Stimulated activated CD4-positive, alpha-beta T cell treated with anti-CD3 and anti-CD28 coated beads, Interleukin-4, amount 100 ng/mL, for 4 hours (primary cell): ENCODE results near the gene PSTPIP1.
A peak's percentile ranks its signal among the peaks of the same experiment; 100 is the strongest.

Experiments used
- DNase-seq, 2 experiments: peaks; one replicate each; pipeline ENCODE4 v3.0.0-alpha.2; 2020

Gene PSTPIP1

DNA sequence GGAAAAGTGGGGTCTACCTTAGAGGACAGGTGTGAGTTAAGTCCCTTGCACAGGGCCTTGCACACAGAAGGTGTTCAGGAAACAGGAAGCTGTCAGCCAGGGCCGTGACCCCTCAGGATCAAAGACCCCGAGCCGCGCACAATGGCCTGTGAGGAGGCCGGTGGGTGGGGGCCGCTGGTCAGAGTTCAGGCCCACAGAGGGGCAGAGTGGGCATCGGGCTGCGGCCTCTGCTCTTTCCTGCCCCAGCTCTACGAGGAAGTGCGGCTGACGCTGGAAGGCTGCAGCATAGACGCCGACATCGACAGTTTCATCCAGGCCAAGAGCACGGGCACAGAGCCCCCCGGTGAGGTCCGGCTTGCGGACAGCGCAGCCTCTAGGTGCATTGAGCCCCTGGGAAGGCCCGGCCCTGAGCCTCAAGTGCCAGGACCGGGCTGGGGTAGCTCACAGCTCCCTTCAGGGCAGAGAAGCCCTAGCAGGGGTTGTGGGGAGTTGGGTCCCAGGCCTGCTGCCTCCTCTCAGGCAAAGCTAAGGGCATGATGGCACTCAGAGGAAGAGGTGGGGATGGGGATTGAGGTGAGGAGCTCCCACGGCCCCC lies 37.2 kb downstream of the PSTPIP1 start:
- peak in 1 of 2 experiments; percentile 1 for DNase-seq

- peak in 1 of 2 experiments; percentile 1 for DNase-seq
These were observed 37.9 kb downstream of the PSTPIP1 start for GRCh38 chr15:77032647-77033416.

- DNase-seq = no peak
These were observed 38.4 kb downstream of the PSTPIP1 start for GRCh38 chr15:77033417-77033728.

DNA sequence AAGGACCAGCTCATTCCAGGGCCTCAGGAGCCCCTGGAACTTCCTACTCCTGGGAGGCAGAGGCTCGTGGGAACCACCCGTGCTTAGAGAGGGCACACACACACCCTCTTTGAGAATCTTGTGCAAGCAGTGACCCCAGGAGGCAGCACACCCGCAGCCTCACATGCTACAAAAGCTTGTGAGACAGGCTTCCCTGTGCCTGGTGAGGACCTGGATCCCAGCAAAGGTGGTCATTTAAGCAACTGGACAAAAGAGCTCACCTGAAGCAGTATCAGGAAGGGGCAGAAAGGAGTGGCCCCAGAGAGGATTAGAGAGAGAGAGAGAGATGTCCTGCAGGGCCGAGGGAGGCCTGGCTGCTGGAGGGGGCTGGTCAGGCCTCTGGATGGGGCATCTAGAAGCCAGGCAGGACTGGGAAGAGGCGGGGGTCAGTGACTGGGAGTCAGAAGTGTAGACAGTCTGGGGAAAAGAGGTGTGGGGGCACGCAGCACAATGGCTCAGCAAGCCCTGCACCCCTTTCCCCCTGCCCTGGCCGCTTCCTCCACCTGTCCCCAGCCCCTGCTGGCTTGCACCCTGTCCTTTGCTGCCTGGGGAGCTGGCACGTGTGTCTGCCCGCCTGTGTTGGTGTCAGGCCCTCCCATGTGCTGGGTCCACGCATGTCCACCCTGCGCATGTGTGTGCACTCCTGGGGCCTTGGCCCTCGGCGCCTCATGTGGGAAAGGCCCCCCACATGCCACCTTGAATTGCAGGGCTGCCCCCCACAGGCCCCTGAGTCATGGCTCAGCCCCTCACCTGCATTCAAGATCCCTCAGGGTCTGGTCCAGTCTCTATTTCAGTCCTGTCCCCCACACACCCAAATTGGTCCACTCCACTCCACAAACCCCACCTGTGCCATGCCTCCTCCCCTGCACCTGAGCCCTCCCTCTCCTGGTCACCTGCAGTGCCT lies 39.1 kb downstream of the PSTPIP1 start:
- DNase-seq = no peak

GRCh38 chr15:77034695-77035489 lies 40.0 kb downstream of the PSTPIP1 start:
- peak; percentile 16 to 38 for DNase-seq

DNA sequence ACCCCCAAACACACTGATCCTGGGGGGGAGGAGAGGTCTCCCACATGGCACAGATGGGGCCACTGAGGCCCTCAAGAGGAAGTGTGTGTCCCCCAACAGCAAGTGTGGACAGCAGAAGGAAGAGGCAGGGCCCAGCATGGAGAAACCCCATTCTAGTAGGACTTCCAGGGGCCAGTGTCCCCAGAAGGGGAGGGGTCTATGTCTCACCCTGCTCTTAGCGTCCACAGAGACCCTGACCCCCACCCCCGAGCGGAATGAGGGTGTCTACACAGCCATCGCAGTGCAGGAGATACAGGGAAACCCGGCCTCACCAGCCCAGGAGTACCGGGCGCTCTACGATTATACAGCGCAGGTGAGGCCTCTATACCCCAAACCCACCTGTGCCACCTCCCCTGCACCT lies 40.7 kb downstream of the PSTPIP1 start:
- peak in 1 of 2 experiments; percentile 0 for DNase-seq

DNA sequence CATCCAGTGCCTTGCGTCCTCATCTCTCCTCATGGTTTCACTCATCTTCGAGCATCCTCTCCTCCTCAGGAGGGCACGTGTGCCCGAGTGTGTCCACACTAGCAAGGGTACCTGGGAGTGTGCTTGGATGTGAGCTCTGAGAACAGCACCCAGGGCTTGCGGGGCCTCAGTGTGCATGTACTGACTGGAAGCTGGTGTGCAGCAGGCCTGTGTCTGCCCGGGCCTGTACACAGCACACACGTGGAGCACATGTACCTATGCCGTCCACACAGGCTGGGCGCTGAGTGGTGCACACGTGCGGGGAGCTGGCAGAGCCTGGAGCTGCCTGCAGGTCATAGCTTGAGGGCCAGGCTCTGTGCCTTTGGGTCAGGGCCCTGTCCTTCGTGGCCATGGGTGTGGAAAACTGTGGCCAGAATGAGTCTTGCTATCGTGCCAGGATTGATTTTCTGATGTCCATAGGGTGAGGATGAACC lies 41.1 kb downstream of the PSTPIP1 start:
- no peak for DNase-seq

GRCh38 chr15:77036537-77037387 lies 41.8 kb downstream of the PSTPIP1 start:
- peak in 1 of 2 experiments; percentile 1 for DNase-seq

DNA sequence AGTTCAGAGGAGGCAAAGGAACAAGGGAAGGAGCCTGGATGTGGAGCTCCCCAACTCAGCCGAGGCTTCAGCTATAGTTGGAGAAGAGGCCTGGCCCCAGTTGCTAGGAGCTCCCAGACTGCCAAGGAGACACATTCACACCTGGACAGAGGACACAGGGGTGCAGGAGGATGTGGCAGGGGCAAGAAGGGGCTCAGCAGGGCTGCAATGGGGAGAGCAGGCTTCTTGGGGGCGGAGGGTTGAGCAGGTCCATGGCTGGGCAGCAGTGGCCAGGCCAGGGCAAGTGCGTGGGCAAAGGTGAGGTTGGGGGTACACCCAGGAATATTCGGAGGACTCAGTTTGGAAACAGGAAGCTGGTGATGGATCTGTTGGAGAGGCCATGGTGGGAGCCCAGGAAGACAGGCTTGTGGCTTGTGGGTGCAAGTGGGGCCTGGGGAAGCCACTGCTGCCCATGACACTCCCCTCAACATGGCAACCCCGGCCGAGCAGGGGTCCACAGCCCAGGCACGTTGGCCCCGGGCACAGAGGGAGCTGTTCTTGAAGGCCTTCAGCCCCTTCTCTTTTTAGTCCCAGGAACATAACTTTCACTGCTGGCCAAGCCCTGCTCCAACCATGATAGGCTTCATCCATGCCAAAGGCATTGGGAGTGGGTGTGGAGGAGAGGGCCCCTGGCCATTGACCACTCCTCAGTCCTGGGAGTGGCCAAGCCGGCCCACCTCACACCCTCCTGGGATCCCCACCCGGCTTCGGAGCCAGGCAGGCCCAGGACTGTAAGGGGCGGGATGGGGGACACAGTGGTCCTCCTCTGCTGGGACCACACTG lies 42.7 kb downstream of the PSTPIP1 start:
- peak in 1 of 2 experiments; percentile 0 for DNase-seq

GRCh38 chr15:77038312-77039216 lies 43.6 kb downstream of the PSTPIP1 start:
- no peak for DNase-seq

DNA sequence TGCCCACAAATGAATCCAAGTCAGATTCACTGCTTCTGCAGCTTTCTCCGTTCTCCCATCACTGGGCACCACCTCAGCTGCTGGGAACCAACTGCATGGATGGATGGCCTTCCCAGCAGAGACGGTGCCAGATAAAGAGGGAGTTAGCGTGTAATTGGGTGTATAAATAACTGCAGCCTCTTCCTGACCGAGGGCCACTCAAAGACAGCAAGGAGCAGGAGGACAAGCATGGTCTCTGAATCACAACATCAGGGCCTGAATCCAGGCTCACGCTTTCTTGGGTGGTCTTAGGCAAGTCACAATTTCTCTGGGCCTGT lies 44.2 kb downstream of the PSTPIP1 start:
- DNase-seq = no peak

DNA sequence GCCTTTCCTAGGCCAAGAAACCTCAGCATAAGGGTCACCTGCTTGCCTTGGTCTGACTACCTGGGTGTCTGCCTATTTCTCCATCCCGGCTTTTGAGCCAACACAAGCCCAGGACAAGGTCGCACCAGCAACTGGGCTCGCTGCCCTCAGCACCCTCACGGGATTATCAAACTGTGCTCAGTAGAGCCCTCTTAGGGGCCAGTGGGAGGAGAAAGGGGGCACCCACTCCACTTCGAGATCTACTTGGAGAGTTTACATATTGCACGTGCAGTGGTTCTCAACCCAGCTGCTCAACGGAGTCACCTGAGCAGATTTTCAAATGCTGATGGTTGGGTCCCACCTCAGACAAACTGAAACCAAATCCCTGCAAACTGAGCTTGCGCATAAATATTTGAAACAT lies 44.9 kb downstream of the PSTPIP1 start:
- DNase-seq = no peak

GRCh38 chr15:77040673-77041072 lies 45.7 kb downstream of the PSTPIP1 start:
- DNase-seq = peak in 1 of 2 experiments; percentile 0

DNA sequence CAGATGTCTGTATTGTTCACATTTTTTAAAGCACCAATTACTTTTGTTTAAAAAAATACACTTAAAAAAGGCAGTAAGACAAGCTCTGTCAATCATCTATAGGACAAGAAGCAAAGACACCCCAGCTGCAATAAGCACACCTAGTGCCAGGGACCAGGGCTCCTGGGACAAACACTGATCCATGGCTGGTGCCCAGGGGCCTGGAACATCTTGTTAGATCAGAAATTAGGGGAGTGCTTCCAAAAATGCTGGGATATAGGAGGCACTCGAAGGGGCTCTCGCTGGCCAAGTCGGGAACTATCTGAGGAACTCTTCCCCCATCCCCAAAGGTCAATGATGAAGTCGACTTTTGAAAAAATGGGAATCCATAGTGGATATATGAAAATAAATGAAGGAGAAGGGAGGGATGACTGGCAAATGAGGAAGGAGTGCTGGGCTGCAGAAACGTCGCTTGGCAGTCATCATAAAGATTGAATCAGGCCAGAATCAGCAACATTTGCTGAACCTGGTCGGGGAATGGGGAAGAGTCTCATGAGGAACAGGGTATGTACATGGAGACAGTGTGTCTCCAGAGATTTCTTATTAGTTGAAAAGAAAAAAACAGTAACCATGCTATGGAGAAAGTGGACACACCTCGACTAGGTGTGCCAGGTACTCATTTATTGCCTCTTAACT lies 47.5 kb downstream of the PSTPIP1 start:
- DNase-seq = no peak

DNA sequence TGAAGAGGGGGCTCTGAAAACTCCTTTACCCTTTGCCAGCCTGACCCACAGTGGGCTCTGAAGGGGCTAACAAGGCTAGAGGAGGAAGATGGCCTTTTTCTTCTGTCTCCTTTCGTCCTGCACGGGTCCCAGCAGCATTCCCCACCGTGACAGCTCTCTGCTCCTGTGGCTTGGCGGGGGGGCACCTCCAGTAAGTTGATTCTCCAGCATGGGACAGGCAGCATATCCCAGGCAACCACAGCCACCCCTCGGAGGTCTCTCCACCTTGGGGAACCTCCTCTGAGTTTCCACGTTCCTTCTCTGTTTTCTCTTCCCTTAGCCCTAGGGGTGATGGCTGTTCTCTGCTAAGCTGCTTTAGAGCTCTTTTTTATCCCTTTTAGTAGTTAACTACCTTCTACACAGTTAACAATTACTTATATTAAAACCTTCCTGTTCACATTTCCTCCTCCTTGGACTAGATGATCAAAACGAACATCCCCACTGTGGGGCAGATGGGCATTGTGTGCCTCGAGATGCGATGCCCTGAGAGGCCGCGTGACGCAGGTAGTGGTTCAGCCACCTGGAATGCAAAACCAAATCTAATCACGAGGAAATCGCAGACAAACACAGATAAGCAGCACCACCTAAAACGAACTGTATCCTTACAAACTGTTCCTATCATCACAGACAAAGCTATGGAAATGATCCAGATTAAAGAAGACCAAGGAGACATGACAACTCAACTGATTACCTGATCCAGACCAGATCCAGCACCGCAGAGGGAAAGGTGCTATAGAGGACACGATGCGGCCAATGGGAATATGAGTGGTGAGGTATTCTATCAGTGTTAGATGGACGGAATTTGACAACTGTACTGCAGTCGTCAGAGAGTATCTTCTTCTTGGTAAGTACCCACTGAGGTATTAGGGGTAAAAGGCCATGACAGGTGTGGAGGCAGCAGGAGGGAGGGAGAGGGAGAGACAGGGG lies 48.3 kb downstream of the PSTPIP1 start:
- DNase-seq = no peak

DNA sequence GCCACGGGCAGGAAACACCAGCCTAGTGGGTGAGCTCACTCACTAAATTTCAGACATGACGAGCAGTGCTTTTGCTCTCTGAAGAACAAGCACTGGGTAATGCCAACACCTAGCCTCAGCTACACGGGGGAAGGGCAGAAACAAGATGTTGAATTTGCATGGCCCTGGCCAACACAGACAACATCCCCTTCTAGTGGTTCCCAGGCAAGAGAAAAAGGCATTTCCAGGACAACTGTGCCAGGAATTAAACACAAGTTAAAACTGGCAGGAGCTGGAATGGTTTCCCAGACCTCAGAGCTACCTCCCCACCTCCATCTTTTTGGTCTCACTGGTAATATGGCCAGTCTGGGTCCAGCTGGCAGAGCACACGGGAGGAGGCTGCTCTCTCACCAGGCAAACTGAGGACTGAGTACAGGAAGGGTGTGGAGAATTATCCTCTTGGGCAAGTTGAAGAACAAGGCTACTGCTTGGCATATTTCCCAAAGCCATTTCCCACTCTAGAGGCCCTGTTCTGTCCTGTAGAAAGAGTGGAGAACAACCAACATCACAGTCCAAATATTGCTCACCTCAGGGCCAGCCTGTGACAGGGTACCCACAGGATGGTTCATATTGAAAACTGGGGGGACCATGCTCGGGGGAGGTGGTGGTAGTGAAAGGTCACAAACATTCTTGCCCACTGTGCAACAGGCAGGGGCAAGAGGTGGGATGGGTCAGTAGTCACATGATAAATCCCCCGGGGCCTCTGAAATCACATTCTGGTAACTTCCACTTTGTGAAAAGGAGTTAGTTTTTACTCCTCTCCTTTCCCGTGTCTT lies 49.5 kb downstream of the PSTPIP1 start:
- DNase-seq = no peak

DNA sequence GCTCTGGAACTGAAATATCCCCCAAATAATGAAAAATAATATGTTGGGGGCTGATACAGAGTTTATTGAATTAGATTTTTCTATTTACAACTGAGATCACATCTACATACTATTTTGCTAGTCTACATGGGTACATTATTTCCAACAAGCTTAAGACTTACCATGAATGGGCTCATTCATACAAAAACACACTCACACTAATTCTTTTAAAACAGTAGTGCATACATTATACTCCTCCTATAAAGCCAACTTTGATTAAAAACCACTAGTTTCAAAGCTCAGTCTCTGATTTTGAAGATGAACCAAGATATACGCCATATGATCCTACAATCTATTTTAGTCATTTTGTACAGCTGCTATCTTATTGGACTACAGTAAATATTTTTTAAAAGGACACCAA lies 51.1 kb downstream of the PSTPIP1 start:
- no peak for DNase-seq
